Motor neuron (in vitro differentiated cells): ENCODE data around the gene SORL1. TPM values are rescaled to one million over a fixed set of nuclear protein-coding genes. Genes with fewer than 3 reads are reported as not detected.
A peak's percentile ranks its signal among the peaks of the same experiment; 100 is the strongest.

Source experiments
- ATAC-seq, 8 experiments: fragments of 200-7000 bp; cut with Tn5 transposase; replicated peaks in 6 of 8; 2 replicates each; pipeline ENCODE4 v1.8.0; 2021; ENCODE audit warnings: mild to moderate bottlenecking in 8 of 8, moderate library complexity in 8 of 8
- H3K27ac ChIP-seq, 2 donors: fragments of 250-450 bp; sonication (Bioruptor Pico); 2 replicates each; pipeline ENCODE4 v1.9.0; 2021; ENCODE audit warnings: antibody characterized with exemption in 2 of 2, mild to moderate bottlenecking in 2 of 2, moderate library complexity in 1 of 2
- H3K4me1 ChIP-seq, 2 donors: fragments of 250-450 bp; sonication (Bioruptor Pico); replicated peaks in 1 of 2; 2 replicates each; pipeline ENCODE4 v1.6.1; 2021; ENCODE audit warnings: antibody characterized with exemption in 2 of 2, mild to moderate bottlenecking in 2 of 2, moderate library complexity in 1 of 2
- H3K4me3 ChIP-seq, 5 donors: fragments of 250-450 bp; sonication (Bioruptor Pico); 2 replicates each; pipeline ENCODE4 v1.9.0; 2021; ENCODE audit warnings: antibody characterized with exemption in 5 of 5, mild to moderate bottlenecking in 5 of 5, moderate library complexity in 4 of 5
- WGBS, 10 experiments: fragments of 450-650 bp; shearing (Covaris generic); methylation state at CpG; one replicate each; pipeline ENCODE4 v1.0.0; 2022; 5-methylcytosine and 5-hydroxymethylcytosine counted together
- in situ Hi-C, 9 experiments: fragments of 400-800 bp; cut with MboI; loops; one replicate each; pipeline ENCODE4 v1.15.0; 2021; ENCODE audit warnings: low sequenced_read_pairs in 9 of 9, low pct_unique_long_range_greater_than_20kb in 2 of 9; ENCODE audit not compliant: unreplicated experiment in 9 of 9
- total RNA-seq, 8 experiments: library from RNA; unstranded; fragments of 300-600 nt; gene quantifications; 2 replicates each; pipeline versions ENCODE4 v1.2.3 to v1.2.4, GENCODE V29; 2022

The SORL1 gene
- total RNA-seq, 8 experiments from 2014 or later: 0.36 to 39.4 (median 21.8) TPM

- Histone ChIP-seq H3K27ac (no peak overlapping the region), H3K4me1 (no peaks in the 10 kb centered on the region), H3K4me3 (no peak overlapping the region)
- 52 to 100% (median 88%) methylated on average over 1 to 6 of the region's 6 CpGs; no CpG with 5 or more reads in 1 of the 10 experiments for WGBS, 10 experiments
- in situ Hi-C loops: no loop called here
- ATAC-seq: no peak
Observed at GRCh38 chr11:121610706-121611105, 158.6 kb downstream of the SORL1 start.

GRCh38 chr11:121611242-121611641 lies 159.1 kb downstream of the SORL1 start:
- 85 to 100% (median 94%) methylated on average over 2 to 6 of the region's 6 CpGs for WGBS, 10 experiments
- Histone ChIP-seq H3K4me3 (no peak overlapping the region), H3K4me1 (no peaks in the 10 kb centered on the region), H3K27ac (no peak overlapping the region)
- ATAC-seq: no peak
- in situ Hi-C loops: no loop called here

- in situ Hi-C loops: no loop called here
- Histone ChIP-seq H3K4me3 (no peak overlapping the region), H3K27ac (no peak overlapping the region), H3K4me1 (no peaks in the 10 kb centered on the region)
- ATAC-seq: no peak
- 70 to 100% (median 95%) methylated on average over 1 to 4 of the region's 4 CpGs for WGBS, 10 experiments
Observed at GRCh38 chr11:121613724-121614123, 161.6 kb downstream of the SORL1 start.

GRCh38 chr11:121614636-121615240 lies 162.6 kb downstream of the SORL1 start:
- no peaks in the 10 kb centered on the region for H3K4me1 ChIP-seq
- no peak overlapping the region for H3K4me3 ChIP-seq
- 41 to 100% (median 92%) methylated on average over 3 to 12 of the region's 12 CpGs for WGBS, 10 experiments
- no peak for ATAC-seq
- in situ Hi-C loops: no loop called here
- no peak overlapping the region for H3K27ac ChIP-seq

- H3K4me1 ChIP-seq: no peaks in the 10 kb centered on the region
- in situ Hi-C loops: no loop called here
- WGBS, 10 experiments: 29 to 100% (median 84%) methylated on average over 1 to 3 of the region's 3 CpGs
- no peak overlapping the region for H3K27ac ChIP-seq
- ATAC-seq: no peak
- H3K4me3 ChIP-seq: no peak overlapping the region
Observed at GRCh38 chr11:121615501-121615900, 163.4 kb downstream of the SORL1 start.

GRCh38 chr11:121618516-121618915 lies 166.4 kb downstream of the SORL1 start:
- in situ Hi-C loops: no loop called here
- Histone ChIP-seq H3K27ac (no peak overlapping the region), H3K4me3 (no peak overlapping the region), H3K4me1 (no peaks in the 10 kb centered on the region)
- no peak for ATAC-seq
- WGBS, 10 experiments: 53 to 100% (median 94%) methylated on average over 2 to 8 of the region's 8 CpGs; no CpG with 5 or more reads in 2 of the 10 experiments

- Histone ChIP-seq H3K27ac (no peak overlapping the region), H3K4me3 (no peak overlapping the region), H3K4me1 (no peaks in the 10 kb centered on the region)
- 20 to 100% (median 88%) methylated on average over 2 to 7 of the region's 7 CpGs for WGBS, 10 experiments
- no peak for ATAC-seq
- in situ Hi-C loops: no loop called here
Observed at GRCh38 chr11:121625777-121626506, 173.8 kb downstream of the SORL1 start.

- Histone ChIP-seq H3K4me1 (no peaks in the 10 kb centered on the region), H3K27ac (no peak overlapping the region), H3K4me3 (no peak overlapping the region)
- 42 to 100% (median 81%) methylated on average over 1 to 4 of the region's 4 CpGs; no CpG with 5 or more reads in 2 of the 10 experiments for WGBS, 10 experiments
- in situ Hi-C loops: no loop called here
- ATAC-seq: no peak
Observed at GRCh38 chr11:121626507-121626875, 174.4 kb downstream of the SORL1 start.

- in situ Hi-C loops: no loop called here
- H3K4me1 ChIP-seq: no peaks in the 10 kb centered on the region
- H3K27ac ChIP-seq: no peak overlapping the region
- 36 to 100% (median 81%) methylated on average over 1 to 2 of the region's 2 CpGs; no CpG with 5 or more reads in 3 of the 10 experiments for WGBS, 10 experiments
- ATAC-seq: no peak
- H3K4me3 ChIP-seq: no peak overlapping the region
Observed at GRCh38 chr11:121626980-121627379, 174.9 kb downstream of the SORL1 start.

- H3K27ac ChIP-seq: no peak overlapping the region
- WGBS, 10 experiments: 13 to 100% (median 94%) methylated on average over 1 of the region's 1 CpG; no CpG with 5 or more reads in 6 of the 10 experiments
- in situ Hi-C loops: no loop called here
- peak in 3 of 8 experiments; percentile 29 to 49 (median 36) for ATAC-seq
- no peak overlapping the region for H3K4me3 ChIP-seq
- H3K4me1 ChIP-seq: no peaks in the 10 kb centered on the region
Observed at GRCh38 chr11:121630041-121630440, 177.9 kb downstream of the SORL1 start.

- in situ Hi-C loops: no loop called here
- Histone ChIP-seq H3K4me1 (no peaks in the 10 kb centered on the region), H3K27ac (no peak overlapping the region), H3K4me3 (no peak overlapping the region)
- WGBS, 10 experiments: 100% methylated on average over 1 to 2 of the region's 2 CpGs; no CpG with 5 or more reads in 5 of the 10 experiments
- no peak for ATAC-seq
Observed at GRCh38 chr11:121631456-121631855, 179.3 kb downstream of the SORL1 start.

- in situ Hi-C loops: no loop called here
- no peak for ATAC-seq
- WGBS, 10 experiments: 93 to 100% (median 100%) methylated on average over 1 to 5 of the region's 5 CpGs; no CpG with 5 or more reads in 2 of the 10 experiments
- H3K27ac ChIP-seq: no peak overlapping the region
- H3K4me1 ChIP-seq: no peaks in the 10 kb centered on the region
- no peak overlapping the region for H3K4me3 ChIP-seq
Observed at GRCh38 chr11:121634273-121634672, 182.2 kb downstream of the SORL1 start.

- Histone ChIP-seq H3K4me1 (no peaks in the 10 kb centered on the region), H3K27ac (no peak overlapping the region), H3K4me3 (no peak overlapping the region)
- in situ Hi-C loops: no loop called here
- peak in 4 of 8 experiments; percentile 45 to 95 (median 74) for ATAC-seq
- 4 to 100% (median 90%) methylated on average over 2 to 7 of the region's 7 CpGs; no CpG with 5 or more reads in 2 of the 10 experiments for WGBS, 10 experiments
Observed at GRCh38 chr11:121634889-121635288, 182.8 kb downstream of the SORL1 start.
